OCI-LY3 (cell line): ENCODE data around the gene EYS.

ENCODE experiments used
- CTCF ChIP-seq: fragments of 200-600, 300-600 bp; sonication (generic); IDR thresholded peaks from 2 replicates; pipeline ENCODE4 v1.5.1; 2014; ENCODE audit warnings: antibody characterized with exemption, low read length, low read depth
- EZH2phosphoT487 ChIP-seq: fragments of 200-600 bp; shearing (Covaris generic); IDR thresholded peaks from 2 replicates; pipeline ENCODE4 v1.6.1; 2018; ENCODE audit warnings: antibody characterized with exemption, mixed run types, low read depth

DNA sequence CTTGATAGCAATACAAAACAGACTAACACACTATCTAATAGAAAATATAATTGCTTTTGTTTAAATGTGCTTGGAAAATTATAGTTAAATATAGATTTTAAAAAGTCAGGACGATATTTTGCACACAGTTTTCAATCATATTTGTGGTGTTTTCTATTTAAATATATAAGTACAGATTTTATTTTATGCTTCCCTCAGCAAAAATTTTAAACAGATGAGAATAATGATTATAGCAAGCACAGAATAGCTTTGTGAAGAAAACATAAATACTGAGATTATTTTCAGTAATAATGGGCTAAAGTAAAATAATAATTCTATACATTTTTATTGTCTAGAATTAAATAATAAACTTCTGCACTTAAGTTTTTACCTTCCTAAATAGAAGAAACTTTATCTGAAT lies 1262.0 kb downstream of the EYS start:
- TF ChIP-seq CTCF (no peak), EZH2phosphoT487 (no peak)
